ENCODE data around the gene TAPBP.

GRCh38 chr6:33254591-33254990 lies 59.3 kb downstream of the TAPBP start:
- TF ChIP-seq, protein P1, sequence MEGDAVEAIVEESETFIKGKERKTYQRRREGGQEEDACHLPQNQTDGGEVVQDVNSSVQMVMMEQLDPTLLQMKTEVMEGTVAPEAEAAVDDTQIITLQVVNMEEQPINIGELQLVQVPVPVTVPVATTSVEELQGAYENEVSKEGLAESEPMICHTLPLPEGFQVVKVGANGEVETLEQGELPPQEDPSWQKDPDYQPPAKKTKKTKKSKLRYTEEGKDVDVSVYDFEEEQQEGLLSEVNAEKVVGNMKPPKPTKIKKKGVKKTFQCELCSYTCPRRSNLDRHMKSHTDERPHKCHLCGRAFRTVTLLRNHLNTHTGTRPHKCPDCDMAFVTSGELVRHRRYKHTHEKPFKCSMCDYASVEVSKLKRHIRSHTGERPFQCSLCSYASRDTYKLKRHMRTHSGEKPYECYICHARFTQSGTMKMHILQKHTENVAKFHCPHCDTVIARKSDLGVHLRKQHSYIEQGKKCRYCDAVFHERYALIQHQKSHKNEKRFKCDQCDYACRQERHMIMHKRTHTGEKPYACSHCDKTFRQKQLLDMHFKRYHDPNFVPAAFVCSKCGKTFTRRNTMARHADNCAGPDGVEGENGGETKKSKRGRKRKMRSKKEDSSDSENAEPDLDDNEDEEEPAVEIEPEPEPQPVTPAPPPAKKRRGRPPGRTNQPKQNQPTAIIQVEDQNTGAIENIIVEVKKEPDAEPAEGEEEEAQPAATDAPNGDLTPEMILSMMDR (IDR thresholded peaks at IDR 0.05; ENCODE audit: low read depth, low read length), result no peak
- TF ChIP-seq POLR2A (IDR thresholded peaks at IDR 0.05; ENCODE audit: extremely low read depth, insufficient read length) (no peak), MYC (IDR thresholded peaks at IDR 0.05; ENCODE audit: low read depth, low read length) (no peak), MAX (IDR thresholded peaks at IDR 0.05; ENCODE audit: low read depth, low read length) (no peak)
